Fibroblast of gingiva (primary cell): ENCODE results near the gene ARF6.
A peak's percentile ranks its signal among the peaks of the same experiment; 100 is the strongest.
"Not testable (repeated sequence)": the region's sequence is repeated elsewhere in the genome, so short reads cannot be mapped to it uniquely, and the experiment has no call there.

Experiments
- DNase-seq: peaks from one replicate; pipeline ENCODE4 v3.0.0-alpha.2; 2011; ENCODE audit warnings: low read depth

ARF6 gene

GRCh38 chr14:49907186-49907585, 14.3 kb downstream of the ARF6 start:
- DNase-seq = no peak

DNA sequence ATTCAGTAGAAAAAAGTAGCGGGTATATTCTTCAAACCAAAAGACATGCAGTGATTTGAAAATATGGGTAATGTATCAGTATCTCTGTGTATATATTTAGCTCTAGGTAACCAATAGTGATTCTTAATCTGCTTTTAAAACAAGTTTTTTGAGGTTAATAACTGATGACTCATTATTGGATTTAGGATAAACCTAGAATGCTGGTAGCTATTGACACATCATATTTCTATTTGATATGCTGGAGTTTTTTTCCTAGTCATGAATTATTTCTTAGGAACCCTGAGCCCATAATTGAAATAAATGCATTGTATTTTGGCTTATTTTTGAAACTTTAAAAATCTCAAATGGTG, 15.5 kb downstream of the ARF6 start:
- no peak for DNase-seq

DNA sequence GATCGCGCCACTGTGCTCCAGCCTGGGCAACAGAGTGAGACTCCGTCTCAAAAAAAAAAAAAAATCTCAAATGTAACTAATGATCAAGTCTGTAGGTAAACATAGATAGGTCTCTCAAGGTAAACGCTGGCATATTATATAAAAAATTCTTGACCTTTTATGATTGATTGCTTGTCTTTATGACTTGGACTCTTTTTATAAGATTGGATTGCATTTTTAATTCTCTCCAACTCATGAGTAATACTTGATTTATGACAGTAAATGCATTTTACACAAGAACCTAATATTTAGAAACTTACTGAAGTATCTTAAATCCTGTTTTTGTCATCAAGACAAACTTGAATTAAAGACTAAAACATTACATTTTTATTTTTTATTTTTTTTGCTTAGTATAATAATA, 16.1 kb downstream of the ARF6 start:
- DNase-seq = no peak

GRCh38 chr14:49915085-49915484, 22.2 kb downstream of the ARF6 start:
- no peak for DNase-seq

GRCh38 chr14:49918706-49919105, 25.8 kb downstream of the ARF6 start:
- DNase-seq = no peak

GRCh38 chr14:49919825-49920659, 27.2 kb downstream of the ARF6 start:
- DNase-seq = peak; percentile 32

- no peak for DNase-seq
Observed at GRCh38 chr14:49920935-49921334, 28.1 kb downstream of the ARF6 start.

- DNase-seq = no peak
Observed at GRCh38 chr14:49921401-49921800, 28.5 kb downstream of the ARF6 start.

DNA sequence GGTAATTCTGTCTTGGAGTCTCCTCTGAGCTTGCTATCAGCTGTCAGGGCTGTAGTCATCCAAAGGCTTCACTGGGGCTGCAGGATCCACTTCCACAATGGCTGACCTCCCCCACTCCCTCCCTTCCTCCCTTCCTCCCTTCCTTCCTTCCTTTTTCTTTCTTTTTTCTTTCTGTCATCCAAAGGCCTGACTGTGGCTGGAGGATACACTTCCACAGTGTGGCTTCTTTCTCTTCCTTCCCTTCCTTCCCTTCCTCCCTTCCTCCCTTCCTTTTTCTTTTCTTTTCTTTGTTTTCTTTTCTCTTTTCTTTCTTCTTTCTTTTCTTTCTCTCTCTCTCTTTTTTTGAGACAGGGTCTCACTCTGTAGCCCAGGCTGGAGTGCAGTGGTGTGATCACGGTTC, 30.6 kb downstream of the ARF6 start:
- DNase-seq = no peak

GRCh38 chr14:49923881-49924280, 31.0 kb downstream of the ARF6 start:
- no peak for DNase-seq

DNA sequence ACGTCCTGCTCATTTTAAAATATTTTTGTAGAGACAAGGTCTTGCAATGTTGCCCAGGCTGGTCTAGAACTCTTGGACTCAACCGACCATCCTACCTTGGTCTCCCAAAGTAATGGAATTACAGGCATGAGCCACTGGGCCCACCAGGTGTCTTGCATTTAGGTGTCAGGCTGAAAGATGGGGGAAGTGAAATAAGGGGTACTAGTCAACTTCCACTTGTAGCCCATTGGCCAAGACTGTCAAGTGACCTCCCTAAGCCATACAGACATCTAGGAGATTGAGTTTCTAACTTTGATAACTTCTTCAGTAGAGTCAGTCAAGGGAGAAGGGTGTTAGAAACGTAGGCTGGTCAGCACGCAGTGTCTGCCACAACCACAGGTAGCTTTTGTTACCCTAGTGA, 32.0 kb downstream of the ARF6 start:
- DNase-seq = no peak

DNA sequence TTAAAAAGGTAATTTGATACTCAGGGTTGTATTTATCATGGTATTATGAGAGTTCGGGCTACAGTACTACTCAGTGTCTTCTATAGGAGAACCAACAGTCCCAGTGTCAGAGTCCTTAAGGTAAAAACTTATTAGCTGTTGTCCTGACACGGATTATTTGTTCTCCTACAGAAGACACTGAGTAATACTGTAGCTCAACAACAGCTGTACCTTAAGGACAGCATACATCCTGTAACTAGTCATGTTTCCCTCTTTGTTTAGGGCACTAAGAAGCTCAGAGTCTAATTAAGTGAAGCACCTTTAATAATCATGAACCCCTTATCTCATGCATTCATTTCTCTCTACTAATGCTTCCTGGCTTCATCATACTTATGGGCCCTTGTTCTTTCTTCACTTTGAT, 33.9 kb downstream of the ARF6 start:
- DNase-seq = no peak

DNA sequence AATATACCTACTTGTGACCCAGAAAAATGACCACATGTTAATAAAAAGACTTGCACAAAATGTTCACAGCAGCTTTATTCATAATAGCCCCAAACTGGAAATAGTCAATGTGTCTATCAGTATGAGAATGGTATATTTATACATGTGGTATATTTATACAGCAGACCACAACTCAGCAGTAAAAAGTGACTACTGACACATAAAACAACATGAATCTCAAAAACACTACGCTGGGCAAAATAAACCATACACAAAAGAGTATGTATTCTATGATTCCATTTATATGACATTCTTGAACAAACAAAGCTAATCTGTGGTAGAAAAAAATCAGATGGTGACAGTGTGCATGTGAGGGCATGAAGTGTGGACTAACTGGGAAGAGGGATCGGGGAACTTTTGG, 35.1 kb downstream of the ARF6 start:
- no peak for DNase-seq

GRCh38 chr14:49930720-49931119, 37.8 kb downstream of the ARF6 start:
- DNase-seq = no peak

DNA sequence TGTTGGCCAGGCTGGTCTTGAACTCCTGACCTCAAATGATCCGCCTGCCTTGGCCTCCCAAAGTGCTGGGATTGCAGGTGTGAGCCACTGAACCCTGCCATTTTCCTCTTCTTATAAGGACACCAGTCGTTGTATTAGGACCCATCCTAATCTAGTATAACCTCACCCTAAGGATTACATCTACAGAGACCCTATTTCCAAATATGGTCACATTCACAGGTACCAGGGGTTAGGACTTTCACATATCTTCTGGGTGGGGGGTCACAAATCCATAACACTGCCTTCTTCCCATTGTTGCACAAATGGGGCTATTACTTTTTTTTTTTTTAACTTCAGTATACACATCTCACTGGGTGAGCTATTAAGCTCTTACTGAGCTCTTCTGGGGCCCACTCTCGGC, 38.6 kb downstream of the ARF6 start:
- DNase-seq = no peak

DNA sequence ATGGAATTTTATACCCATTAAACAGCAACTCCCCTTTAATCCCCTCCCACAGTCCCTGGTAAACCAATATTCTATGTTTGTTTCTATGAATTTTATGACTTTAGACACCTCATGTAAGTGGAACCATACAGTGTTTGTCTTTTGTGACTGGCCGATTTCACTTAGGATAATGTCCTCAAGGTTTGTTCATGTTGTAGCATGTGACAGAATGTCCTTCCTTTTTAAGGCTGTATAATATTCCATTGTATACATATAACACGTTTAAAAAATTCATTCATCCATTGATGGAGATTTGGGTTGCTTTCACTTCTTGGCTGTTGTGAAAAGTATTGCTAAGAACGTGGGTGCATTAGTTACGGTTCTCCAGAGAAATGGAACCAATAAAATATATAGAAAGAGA, 40.2 kb downstream of the ARF6 start:
- DNase-seq = no peak

GRCh38 chr14:49933704-49934103, 40.8 kb downstream of the ARF6 start:
- DNase-seq = no peak

GRCh38 chr14:49934646-49935045, 41.8 kb downstream of the ARF6 start:
- peak; percentile 16 for DNase-seq

- DNase-seq = no peak
Observed at GRCh38 chr14:49935526-49935925, 42.6 kb downstream of the ARF6 start.

- DNase-seq = not testable (repeated sequence)
Observed at GRCh38 chr14:49936246-49936645, 43.4 kb downstream of the ARF6 start.

- DNase-seq = not testable (repeated sequence)
Observed at GRCh38 chr14:49936882-49937281, 44.0 kb downstream of the ARF6 start.

GRCh38 chr14:49939215-49939614, 46.3 kb downstream of the ARF6 start:
- not testable (repeated sequence) for DNase-seq

GRCh38 chr14:49939884-49940510, 47.1 kb downstream of the ARF6 start:
- no peak for DNase-seq
